Hindlimb muscle (tissue), 1 donor: ENCODE data around the gene TMEM238. TPM values are rescaled to one million over a fixed set of nuclear protein-coding genes. Genes with fewer than 3 reads are reported as not detected.

Experiments
- DNase-seq: peaks from one replicate; pipeline ENCODE4 v3.0.0-alpha.2; 2013
- polyA plus RNA-seq: library from polyadenylated mRNA; unstranded; fragments of 120-200 nt; gene quantifications from one replicate; pipeline ENCODE4 v1.2.1, GENCODE V29; 2013; ENCODE audit not compliant: insufficient read length

Gene TMEM238
- polyA plus RNA-seq, 1 donor = 0.32 TPM

DNA sequence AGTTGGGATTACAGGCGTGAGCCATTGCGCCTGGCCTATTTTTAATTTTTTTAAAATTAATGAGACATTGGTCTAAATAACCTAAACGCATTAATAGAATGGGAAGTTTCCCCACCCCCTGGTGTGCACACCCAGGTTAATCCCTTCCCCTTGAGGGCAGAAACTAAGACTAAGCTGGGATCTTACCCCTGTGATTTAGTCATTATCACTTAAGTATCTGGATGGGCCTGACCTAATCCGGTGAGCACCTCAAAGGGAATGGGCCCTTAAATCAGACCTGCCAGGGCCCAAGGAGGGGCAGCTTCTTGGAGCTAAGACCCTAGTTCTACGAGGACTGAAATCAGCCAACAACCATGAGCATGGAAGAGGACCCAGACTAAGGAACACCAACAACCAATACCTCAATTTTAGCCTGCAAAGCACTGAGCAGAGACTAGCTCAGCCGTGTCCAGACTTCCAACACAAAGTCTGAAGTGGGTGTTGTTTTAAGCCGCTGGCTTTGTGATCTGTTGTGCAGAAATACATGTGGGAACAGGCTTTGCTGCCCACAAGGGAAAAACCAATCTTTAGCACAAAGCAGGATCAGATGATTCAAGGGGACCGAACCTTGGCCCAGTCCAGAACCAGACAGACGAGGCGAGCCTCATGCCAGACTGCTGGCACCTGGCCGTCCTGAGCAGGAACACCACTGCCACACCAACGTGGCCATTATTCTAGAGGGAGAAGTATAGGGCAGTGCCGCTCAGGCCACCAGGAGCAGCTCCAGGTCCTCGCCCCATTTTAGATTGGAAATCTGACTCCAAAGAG lies 16.4 kb upstream of the TMEM238 start:
- no peak for DNase-seq

DNA sequence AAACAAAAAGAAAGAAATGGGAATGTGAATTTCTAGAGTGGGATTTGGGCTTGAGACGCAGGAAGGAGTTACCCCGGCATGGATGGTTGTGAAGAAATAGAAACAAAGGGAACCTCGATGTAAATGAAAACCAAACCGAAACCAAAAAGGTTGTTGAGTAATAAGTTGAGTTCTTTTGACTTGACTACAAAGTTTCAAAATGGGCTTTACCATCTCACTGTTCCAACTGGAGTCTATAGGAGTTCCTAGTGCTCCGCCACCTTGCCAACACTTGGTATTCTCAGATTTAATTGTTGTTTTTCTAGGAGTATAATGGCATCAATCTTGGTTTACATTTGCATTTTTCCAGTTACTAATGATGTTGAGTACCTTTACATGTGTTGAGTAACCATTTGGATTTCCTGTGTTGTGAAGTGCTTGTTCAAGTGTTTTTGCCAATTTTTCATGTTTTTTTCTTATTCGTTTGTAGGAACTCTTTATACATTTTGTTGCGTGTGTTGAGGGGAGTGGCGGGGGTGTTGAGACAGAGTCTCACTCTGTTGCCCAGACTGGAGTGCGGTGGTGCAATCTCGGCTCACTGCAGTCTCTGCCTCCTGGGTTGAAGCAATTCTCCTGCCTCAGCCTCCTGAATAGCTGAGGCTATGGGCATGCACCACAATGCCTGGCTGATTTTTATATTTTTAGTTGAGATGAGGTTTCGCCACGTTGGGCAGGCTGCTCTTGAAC lies 14.3 kb upstream of the TMEM238 start:
- DNase-seq = no peak

DNA sequence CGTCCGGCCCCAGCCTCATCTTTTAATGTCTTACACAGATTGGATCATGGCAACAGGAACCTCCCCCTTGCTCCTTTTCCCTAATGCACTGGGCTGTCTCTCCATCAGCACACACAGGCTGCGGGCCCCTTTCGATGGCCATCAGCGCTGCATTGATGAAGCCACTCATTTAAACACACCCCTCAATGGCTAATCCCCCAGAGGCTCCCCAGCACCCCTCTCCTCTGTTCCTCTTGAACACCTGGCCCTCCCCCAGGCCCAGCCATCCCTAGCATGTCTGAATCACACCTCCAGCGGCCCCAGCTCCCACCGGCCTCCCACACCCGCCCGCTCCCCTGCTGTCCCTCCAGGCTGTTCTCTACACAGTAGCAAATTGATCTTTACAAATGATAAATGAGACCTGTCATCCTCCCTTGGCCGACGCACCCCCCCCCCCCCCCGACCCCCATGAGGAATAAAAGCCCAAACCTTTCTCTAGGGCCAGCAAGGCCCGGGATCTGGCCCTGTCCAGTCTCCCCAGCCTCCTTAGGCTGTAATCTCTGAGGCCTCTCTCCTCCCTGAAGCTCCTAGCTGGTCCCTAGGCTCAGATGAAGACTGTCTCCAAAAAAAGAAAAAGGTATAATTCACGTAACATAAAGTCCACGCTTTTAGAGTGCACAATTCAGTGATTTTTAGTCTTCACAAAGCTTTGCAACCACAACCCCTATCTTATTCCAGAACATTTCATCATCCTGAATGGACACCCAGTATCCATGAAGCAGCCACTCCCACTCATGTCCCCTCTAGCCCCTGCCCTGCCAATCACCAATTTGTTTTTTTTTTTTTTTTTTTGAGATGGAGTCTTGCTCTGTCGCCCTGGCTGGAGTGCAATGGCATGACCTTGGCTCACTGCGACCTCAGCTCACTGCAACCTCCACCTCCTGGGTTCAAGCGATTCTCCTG lies 9.0 kb upstream of the TMEM238 start:
- DNase-seq = no peak

DNA sequence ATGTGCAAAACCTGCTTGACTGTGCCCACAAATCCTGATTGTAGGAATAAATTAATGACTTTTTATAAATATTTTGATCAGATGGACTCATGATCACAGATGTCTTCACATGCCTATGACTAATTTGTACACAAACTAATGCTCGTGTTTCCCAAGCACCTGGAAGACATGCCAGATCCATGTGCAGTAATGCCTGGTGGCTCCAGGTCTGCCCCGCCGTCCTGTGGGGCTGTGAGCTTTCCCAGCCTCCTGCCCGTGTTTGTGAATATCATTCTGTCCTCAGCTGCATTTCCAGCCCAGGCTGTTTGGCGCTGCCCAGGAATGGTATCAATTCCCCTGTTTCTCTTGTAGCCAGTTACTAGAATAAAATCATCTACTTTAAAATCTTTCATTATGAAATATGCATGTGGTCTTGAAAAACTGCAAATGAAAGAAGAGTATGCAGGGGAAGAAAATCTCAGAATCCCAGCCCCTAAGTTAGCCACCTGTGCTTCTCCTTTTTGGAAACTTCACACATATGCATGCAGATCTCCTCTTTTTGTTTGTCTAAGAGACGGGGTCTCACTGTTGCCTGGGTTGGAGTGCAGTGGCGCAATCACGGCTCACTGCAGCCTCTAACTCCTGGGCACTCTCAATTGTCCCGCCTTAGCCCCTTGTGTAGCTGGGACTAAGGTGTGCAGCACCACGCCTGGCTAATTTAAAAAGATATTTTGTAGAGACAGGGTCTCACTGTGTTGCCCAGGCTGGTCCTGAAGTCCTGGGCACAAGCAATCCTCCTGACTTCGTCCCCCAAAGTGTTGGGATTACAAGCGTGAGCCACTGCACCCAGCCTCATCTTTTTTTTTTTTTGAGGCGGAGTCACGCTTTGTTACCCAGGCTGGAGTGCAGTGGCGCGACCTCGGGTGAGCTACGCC lies 7.9 kb upstream of the TMEM238 start:
- DNase-seq = no peak

DNA sequence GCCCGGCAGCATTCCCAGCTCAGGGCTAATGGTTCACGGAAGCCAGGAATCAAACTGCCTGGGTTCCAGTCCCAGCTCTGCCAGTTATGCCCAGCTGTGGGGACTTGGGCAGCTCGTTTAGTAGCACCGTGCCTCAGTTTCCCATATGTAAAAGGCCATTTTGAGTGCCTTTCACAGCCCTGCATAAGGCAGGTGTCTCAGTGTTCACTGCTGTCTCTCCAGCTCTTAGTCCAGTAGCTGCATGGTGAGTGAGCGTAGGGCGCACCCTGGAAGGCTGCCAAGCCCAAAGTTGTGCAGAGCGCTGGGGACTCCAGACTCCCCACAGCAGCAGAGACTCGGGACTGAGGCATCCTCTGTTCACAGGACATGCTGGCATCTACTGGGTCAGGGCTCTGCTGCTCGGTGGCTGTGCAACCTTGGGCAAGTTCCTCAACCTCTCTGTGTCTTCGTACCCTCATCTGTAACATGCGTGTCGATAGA lies 7.1 kb upstream of the TMEM238 start:
- no peak for DNase-seq

DNA sequence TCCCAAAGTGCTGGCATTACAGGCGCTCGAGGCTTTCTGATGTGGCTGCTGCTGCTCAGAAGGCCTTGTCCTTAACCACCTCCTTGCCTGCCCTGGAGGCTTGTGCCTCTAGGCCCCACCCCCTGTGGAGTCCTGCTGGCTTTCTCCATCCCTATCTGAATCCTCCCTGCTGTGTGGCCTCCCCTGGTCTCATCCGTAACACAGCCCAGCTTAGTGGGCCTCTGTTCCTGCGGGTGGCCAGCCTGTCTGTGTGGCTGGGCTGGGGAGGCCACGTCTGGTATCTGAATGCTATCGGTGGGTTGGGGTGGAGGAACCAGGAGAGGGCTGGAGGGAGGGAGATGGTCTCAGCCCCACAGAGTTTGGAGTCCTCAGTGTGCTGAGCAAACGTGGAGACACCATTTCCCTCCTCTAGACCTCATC lies 6.4 kb upstream of the TMEM238 start:
- DNase-seq = no peak

DNA sequence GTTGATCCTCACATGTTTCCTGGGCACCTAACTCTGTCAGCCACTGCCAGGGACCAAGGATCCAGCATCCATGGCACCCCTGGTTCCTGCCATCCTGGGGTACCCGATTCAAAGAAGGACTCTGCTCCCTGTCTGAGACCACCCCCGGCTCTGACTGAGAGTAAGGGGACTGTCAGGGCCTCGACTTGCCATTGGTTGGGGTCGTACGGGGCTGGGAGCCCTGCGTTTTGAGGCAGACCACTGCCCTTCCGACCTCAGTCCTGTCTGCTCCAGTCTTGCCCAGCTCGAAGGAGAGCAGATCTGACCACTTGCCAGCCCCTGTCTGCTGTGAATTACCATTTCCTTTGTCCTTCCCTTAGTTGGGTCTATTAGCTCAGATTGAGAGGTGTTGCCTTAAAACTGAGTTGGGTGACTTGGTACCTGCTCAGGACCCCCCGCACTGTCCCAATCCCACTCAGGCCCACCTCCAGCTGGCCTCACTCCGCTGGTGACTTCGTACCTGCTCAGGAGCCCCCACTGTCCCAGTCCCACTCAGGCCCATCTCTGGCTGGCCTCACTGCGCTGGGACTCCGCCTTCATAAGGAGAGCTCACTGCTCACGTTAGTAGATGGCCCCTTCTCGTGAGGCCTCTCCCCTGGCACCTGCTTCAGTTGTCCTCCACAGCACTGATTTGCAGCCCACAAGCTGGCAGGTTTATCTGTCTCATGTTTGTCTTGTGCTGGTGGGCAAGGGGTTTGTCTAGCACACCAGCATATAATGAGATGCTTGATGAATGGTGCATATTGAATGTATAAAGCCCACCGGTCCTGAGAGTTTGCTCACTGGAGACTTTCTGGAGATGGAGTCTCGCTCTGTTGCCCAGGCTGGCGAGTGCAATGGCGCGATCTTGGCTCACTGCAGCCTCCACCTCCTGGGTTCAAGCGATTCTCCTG lies 5.6 kb upstream of the TMEM238 start:
- no peak for DNase-seq

DNA sequence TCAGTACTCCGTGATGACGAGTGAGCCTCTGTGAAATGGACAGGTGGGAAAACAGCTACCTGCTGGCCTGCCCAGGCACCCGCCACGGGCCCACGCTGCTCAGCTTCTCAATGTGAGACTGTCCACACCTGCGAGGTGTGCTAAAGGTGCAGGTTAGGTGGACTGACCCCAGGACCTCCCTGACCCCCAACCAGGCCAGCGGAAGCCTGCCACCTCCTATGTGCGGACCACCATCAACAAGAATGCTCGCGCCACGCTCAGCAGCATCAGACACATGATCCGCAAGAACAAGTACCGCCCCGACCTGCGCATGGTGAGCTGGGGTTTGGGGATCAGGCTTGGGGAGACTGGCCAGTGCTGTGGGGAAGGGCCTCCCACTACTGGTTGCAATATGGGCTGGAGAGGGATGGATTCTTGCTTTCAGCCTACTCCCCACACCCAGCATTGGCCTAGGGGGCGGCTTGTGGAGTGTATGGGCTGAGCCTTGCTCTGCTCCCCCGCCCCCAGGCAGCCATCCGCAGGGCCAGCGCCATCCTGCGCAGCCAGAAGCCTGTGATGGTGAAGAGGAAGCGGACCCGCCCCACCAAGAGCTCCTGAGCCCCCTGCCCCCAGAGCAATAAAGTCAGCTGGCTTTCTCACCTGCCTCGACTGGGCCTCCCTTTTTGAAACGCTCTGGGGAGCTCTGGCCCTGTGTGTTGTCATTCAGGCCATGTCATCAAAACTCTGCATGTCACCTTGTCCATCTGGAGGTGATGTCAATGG lies 3.8 kb upstream of the TMEM238 start:
- DNase-seq = no peak

DNA sequence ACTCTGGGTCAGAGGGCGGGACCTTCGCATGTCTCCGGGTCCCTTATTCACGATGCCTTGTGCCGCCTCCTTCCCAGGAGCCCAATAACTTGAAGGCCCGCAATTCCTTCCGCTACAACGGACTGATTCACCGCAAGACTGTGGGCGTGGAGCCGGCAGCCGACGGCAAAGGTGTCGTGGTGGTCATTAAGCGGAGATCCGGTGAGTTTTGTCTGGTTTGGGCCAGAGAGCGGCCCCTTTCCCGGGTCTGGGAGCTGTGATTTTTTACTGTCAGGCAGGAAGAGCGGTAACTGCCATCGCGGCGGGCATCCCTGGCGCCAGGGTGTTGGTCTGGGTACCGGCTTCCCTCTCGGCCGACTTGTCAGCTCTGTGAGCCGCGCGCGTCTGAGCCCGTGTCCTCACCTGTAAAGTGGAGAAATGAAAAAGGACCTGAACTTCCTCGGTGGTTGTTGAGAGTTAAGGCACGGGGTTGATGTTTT lies 2.4 kb upstream of the TMEM238 start:
- DNase-seq = no peak

DNA sequence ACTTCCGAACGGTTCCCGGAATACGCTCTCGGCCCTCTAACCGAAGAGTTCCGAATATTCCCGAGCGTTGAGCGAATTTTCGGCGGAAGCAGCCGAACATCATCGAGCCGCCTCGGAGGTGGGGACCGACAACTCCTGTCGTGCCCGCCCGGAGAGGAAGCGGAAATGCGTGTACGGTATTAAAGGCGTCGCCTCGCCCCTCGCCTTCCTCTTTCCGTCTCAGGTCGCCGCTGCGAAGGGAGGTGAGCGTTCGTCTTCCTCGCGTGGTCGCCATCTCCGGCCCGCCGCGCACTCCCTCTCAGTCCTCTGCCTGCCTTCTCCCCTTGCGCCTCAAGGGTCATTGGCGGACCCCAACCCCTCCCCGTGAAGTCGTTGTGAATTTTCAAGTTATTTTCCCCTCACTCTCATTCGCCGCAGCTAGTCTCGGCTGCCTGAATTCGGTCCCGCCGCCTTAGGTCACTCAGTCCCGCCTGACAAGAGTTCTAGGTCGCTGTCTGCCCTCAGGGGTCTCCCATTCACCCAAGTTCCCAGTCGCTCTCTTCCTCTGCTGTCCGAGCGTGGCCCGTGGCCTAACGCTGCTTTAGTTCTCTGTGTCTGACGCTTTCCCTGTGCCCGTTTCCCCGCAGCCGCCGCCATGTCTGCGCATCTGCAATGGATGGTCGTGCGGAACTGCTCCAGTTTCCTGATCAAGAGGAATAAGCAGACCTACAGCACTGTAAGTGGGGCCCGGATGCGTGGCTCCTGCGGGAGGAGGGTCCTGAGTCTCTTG lies 1.8 kb upstream of the TMEM238 start, which contains the start of gene RPL28:
Gene RPL28 (plus strand): TSS at position 209 of the 769 bp plus-strand sequence. CDS start 426 bp downstream, at position 635.
- peak; percentile 99 for DNase-seq

DNA sequence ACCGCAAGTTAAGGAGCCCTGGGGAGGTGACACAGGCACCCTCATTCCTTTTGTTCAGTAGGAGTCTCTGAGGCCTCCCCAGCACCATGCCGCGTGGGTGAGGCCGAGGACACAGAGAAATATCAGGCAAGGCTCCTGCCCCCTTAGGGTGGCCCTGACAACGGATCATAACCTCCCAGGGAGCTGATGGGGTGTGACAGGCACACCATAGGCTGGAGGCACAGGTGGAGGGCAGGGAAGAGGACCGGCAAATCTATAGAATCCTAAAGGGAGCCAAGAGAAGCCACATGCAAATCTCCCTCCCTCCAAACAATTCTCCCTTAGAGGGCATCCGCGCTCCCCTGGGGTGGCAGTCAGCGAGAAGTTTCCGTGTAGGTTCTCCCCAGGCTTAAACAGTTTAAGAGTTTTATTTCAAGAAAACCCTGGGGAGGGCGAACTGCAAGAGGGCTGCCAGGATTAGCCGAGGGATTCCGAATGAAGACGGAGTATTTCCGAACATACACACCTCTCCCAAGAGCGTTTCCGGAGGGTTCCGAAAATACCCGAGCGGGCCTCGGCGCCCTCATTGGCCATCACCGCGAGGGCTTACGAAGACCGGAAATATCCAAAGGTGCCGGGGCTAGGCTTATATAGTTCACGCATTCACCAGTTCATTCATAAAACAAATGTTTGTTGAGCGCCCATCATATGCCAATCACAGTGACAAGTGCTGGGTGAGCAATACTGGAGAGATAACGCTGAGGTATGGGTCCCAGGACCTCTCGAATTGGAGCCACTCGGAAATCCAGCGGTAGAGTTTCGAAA lies 1.0 kb upstream of the TMEM238 start:
- DNase-seq = peak; percentile 97

DNA sequence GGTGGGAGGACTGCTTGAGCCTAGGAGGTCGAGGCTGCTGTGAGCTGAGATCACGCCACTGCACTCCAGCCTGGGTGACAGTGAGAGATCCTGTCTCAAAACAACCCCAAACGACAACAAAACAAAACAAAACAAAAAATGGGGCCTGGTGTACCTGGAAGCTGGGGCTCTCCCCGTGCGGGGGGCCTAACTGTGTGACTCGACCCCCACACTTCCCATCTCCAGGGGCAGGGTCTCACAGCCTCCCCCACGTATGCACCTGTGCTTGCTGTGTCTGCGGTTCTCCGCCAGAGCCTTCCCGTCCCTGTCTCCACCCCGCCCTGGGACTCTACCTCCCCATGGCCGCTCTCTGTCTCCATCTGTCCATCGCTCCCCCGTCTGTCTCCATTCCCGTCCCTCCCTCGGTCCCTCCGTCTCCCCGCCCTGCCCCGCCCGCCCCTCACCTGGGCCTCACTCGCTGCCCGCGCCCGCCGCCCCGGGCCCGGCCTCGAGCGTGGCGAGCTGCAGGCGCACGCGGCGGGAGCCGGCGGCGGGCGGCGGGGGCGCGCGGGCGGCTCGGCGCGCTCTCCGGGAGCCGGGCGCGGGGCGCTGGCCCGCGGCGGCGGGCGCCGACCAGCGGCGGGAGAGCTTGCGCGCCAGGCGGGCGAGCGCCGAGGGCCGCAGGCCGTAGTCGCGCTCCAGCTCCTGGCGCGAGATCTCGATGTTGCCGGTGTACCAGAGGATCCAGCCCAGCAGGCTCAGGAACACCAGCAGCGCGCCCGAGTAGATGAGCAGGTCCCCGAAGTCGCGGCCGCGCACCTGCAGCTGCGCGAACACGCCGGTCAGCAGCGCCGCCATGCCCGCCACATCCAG lies 587 bp downstream of the TMEM238 start:
- peak; percentile 68 for DNase-seq

DNA sequence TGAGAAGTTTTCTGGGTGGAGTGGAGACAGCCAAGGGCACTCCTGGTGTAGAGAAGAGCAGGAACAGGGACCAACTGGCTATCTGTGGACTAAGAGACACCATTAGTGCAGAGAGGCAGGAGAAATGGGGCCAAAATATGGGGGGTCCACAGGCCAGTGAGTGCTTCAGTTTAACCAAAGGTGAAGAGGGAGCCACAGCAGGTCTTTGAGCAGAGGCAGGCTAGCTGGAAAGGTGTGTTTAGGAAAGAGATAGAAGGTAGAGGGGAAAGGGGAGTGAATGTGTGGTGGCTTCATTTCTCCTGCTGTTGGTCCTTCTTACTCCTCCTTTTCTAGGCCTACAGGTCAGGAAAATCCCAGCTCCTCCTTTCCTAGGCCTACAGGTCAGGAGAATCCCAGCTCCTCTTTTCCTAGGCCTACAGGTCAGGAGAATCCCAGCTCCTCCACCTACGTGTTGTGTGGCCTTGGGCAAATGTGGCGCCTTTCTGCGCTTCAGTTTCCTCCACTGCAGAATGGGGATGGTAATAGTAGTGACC lies 1.5 kb downstream of the TMEM238 start:
- DNase-seq = no peak

DNA sequence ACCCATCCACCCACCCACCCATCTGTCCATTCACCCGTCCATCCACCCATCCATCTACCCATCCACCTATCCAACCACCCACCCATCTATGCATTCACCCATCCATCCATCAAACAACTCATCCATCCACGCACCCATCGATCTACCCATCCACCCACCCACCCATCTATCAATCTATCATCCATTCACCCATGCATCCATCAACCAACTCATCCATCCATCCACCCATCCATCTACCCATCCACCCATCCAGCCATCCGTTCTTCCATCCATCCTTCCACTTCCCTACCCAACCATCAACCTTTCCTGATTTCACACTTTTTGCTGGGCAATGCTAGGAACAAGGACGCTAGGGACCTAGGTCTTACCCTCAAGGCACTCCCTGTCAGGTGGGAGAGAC lies 2.1 kb downstream of the TMEM238 start:
- DNase-seq = no peak

DNA sequence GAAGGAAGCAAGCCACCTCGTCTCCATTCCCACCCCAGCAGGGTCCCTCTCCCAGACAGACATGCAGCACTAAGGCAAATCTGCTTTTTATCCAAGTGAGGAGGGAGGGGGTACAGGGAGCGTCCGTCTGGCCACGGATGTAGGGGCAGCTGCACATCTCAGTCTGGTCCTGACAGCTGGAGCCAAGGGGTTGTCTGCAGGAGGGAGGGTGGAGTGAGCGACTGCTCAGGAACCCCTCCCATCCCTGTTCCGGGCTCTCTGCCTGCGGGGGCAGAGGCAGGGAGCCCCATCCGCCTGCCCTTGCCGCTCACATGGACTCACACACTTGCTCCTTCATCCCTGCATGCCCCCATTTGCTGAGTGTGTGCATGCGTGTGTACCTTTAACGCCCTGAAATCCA lies 4.9 kb downstream of the TMEM238 start:
- peak; percentile 58 for DNase-seq

DNA sequence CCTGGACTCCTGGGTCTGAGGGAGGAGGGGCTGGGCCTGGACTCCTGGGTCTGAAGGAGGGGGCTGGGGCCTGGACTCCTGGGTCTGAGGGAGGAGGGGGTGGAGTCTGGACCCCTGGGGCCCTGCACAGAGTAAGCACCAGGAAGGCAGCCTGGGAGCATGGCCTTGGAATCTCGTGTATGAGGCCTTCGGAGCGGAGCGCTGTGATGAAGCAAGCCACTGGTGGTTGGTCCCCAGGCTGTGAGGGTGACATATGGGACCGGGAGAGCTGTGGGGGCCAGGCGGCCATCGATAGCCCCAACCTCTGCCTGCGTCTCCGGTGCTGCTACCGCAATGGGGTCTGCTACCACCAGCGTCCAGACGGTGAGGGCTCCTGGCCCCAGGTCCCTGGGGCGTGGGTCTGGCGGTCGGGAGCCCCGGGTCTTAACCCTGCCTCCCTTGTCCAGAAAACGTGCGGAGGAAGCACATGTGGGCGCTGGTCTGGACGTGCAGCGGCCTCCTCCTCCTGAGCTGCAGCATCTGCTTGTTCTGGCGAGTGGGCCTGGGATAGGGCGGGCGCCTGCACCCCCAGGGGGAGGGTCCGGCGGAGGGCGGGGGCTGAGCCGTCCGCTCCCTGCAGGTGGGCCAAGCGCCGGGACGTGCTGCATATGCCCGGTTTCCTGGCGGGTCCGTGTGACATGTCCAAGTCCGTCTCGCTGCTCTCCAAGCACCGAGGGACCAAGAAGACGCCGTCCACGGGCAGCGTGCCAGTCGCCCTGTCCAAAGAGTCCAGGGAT lies 6.5 kb downstream of the TMEM238 start:
- no peak for DNase-seq
